ENCODE measurements around the gene NEK2. TPM values are rescaled to one million over a fixed set of nuclear protein-coding genes. Genes with fewer than 3 reads are reported as not detected.

NEK2 gene
- total RNA-seq, 2 experiments from 2014 or later: 60.8 to 62.3 TPM

Other genes with a start within 250 kb of the NEK2 start
- gene RD3, start 183.5 kb downstream of the NEK2 start, total RNA-seq: not detected
- 1 to 10 TPM; 4.4 to 4.7 TPM for gene SLC30A1, start 96.5 kb downstream of the NEK2 start, total RNA-seq
- 10 to 100 TPM; 18.6 to 21.7 TPM for gene LPGAT1, start 155.1 kb upstream of the NEK2 start, total RNA-seq